ENCODE results near the gene IGFBP2. TPM values are rescaled to one million over a fixed set of nuclear protein-coding genes. Genes with fewer than 3 reads are reported as not detected.

IGFBP2 gene
- total RNA-seq, 2 experiments from 2014 or later = 123 to 124 TPM

- POLR2A ChIA-PET = no interaction called here
- no peak overlapping the region for H3K4me3 Mint-ChIP-seq
- CTCF ChIA-PET = interaction anchor here (1.3 kb wide), 1 partner anchor 9 kb away, joined by 4 read pairs; no protein-coding TSS in a partner anchor
Observed at GRCh38 chr2:216711348-216711747, 78.1 kb downstream of the IGFBP2 start.

GRCh38 chr2:216713691-216714336, 80.6 kb downstream of the IGFBP2 start:
- no peaks in the 10 kb centered on the region for H3K36me3 Mint-ChIP-seq (ENCODE audit: low read depth)
- no peak overlapping the region for H3K27ac Mint-ChIP-seq
- peaks cover 3% of the 10 kb centered on the region for H3K27me3 Mint-ChIP-seq
- ChIA-PET POLR2A (no interaction called here), CTCF (no interaction called here)
- DNase-seq = no peak
- intact Hi-C loops (cut with micrococcal nuclease) = no loop called here
- H3K9me3 Mint-ChIP-seq = peaks cover 3% of the 10 kb centered on the region
- no peak for ATAC-seq
- no peaks in the 10 kb centered on the region for H3K4me1 Mint-ChIP-seq (ENCODE audit: low read depth)
- no peak overlapping the region for H3K4me3 Mint-ChIP-seq
- no peak for TF ChIP-seq CTCF (IDR thresholded peaks at IDR 0.05)

More at GRCh38 chr2:216711348-216711747, 78.1 kb downstream of the IGFBP2 start:
- H3K4me1 Mint-ChIP-seq (ENCODE audit: low read depth) = no peaks in the 10 kb centered on the region
- no peak for TF ChIP-seq CTCF (IDR thresholded peaks at IDR 0.05)
- no peaks in the 10 kb centered on the region for H3K36me3 Mint-ChIP-seq (ENCODE audit: low read depth)
- H3K9me3 Mint-ChIP-seq = peaks cover 3% of the 10 kb centered on the region
- no peak for ATAC-seq
- intact Hi-C loops (cut with micrococcal nuclease) = no loop called here
- H3K27me3 Mint-ChIP-seq = peaks cover 2% of the 10 kb centered on the region
- DNase-seq = no peak
- no peak overlapping the region for H3K27ac Mint-ChIP-seq

Other genes with a start within 250 kb of the IGFBP2 start
- gene SMARCAL1, start 220.9 kb upstream of the IGFBP2 start, total RNA-seq = 10 to 100 TPM; 22.3 to 24.7 TPM
- 1,000 to 10,000 TPM; 4,110 to 4,316 TPM for gene RPL37A, start 134.6 kb upstream of the IGFBP2 start, total RNA-seq
- not detected for gene IGFBP5, start 62.1 kb downstream of the IGFBP2 start, total RNA-seq
- not detected for gene TNP1, start 226.6 kb downstream of the IGFBP2 start, total RNA-seq